Neural cell (in vitro differentiated cells): ENCODE results near the gene MXD3. TPM values are rescaled to one million over a fixed set of nuclear protein-coding genes. Genes with fewer than 3 reads are reported as not detected.

ENCODE experiments used
- H2AFZ ChIP-seq: fragments of 200-600, 300-800 bp; sonication (generic), shearing (Covaris generic); 2 replicates; pipeline ENCODE4 v1.6.0; 2014; ENCODE audit warnings: low read depth, mild to moderate bottlenecking, antibody characterized with exemption, low read length, moderate library complexity
- H3F3A ChIP-seq: fragments of 200-600 bp; shearing (Covaris generic); 2 replicates; pipeline ENCODE4 v1.6.1; 2016; ENCODE audit warnings: mild to moderate bottlenecking, moderate library complexity, mixed read lengths, antibody characterized with exemption, low read length; ENCODE audit not compliant: insufficient read depth, poor library complexity, severe bottlenecking
- H3K27ac ChIP-seq: fragments of 200-600, 300-800 bp; sonication (generic), shearing (Covaris generic); 2 replicates; pipeline ENCODE4 v1.5.1; 2014; ENCODE audit warnings: mild to moderate bottlenecking, low read length, moderate library complexity
- H3K27me3 ChIP-seq: fragments of 300-800, 200-600 bp; sonication (generic), shearing (Covaris generic); 2 replicates; pipeline ENCODE4 v1.6.0; 2014; ENCODE audit warnings: mild to moderate bottlenecking, low read depth, low read length, moderate library complexity; ENCODE audit not compliant: insufficient read depth
- H3K36me3 ChIP-seq: fragments of 300-800, 200-600 bp; sonication (generic), shearing (Covaris generic); 2 replicates; pipeline ENCODE4 v1.5.1; 2014; ENCODE audit warnings: mild to moderate bottlenecking, antibody characterized with exemption, low read length, moderate library complexity; ENCODE audit not compliant: insufficient read depth
- H3K4me2 ChIP-seq: fragments of 300-800, 200-600 bp; sonication (generic), shearing (Covaris generic); 2 replicates; pipeline ENCODE4 v1.6.0; 2014; ENCODE audit warnings: mild to moderate bottlenecking, low read length
- H3K4me3 ChIP-seq: fragments of 300-800, 200-600 bp; sonication (generic), shearing (Covaris generic); 2 replicates; pipeline ENCODE4 v1.5.1; 2014; ENCODE audit warnings: mild to moderate bottlenecking, low read length, moderate library complexity
- H3K79me2 ChIP-seq: fragments of 200-600 bp; shearing (Covaris generic); replicated peaks from 2 replicates; pipeline ENCODE4 v1.6.0; 2014; ENCODE audit warnings: mild to moderate bottlenecking, low read length, moderate library complexity; ENCODE audit not compliant: insufficient read depth
- H3K9ac ChIP-seq: fragments of 300-800, 200-600 bp; sonication (generic), shearing (Covaris generic); 2 replicates; pipeline ENCODE4 v1.6.1; 2016; ENCODE audit warnings: mild to moderate bottlenecking, low read length, mixed read lengths
- H3K9me2 ChIP-seq: fragments of 200-600 bp; shearing (Covaris generic); 2 replicates; pipeline ENCODE4 v1.6.1; 2016; ENCODE audit warnings: mild to moderate bottlenecking, low read length, mixed read lengths; ENCODE audit not compliant: insufficient read depth
- H3K9me3 ChIP-seq: fragments of 200-600, 300-800 bp; sonication (generic), shearing (Covaris generic); 2 replicates; pipeline ENCODE4 v1.6.1; 2016; ENCODE audit warnings: mild to moderate bottlenecking, mixed run types, low read length, moderate library complexity, mixed read lengths
- H4K20me1 ChIP-seq: fragments of 200-600 bp; shearing (Covaris generic); 2 replicates; pipeline ENCODE4 v1.6.1; 2016; ENCODE audit warnings: mild to moderate bottlenecking, mixed run types; ENCODE audit not compliant: insufficient read depth
- EP300 ChIP-seq: fragments of 450-650 bp; conservative IDR thresholded peaks from 2 replicates; pipeline ENCODE4 v1.6.1; 2014; ENCODE audit warnings: antibody characterized with exemption, mild to moderate bottlenecking, moderate library complexity; ENCODE audit not compliant: poor library complexity, severe bottlenecking
- EZH2 ChIP-seq: fragments of 200-600, 300-800 bp; shearing (Covaris generic), sonication (generic); IDR thresholded peaks from 2 replicates; pipeline ENCODE4 v1.6.1; 2014; ENCODE audit warnings: antibody characterized with exemption, low read length, borderline replicate concordance, mild to moderate bottlenecking; ENCODE audit not compliant: insufficient read depth, poor library complexity, severe bottlenecking
- MXI1 ChIP-seq: fragments of 450-650 bp; conservative IDR thresholded peaks from 2 replicates; pipeline ENCODE4 v1.6.1; 2014; ENCODE audit warnings: antibody characterized with exemption, mild to moderate bottlenecking; ENCODE audit not compliant: poor library complexity, severe bottlenecking
- POLR2AphosphoS5 ChIP-seq: IDR thresholded peaks from 2 replicates; pipeline ENCODE4 v1.6.1; 2012
- RAD21 ChIP-seq: fragments of 450-650 bp; conservative IDR thresholded peaks from 2 replicates; pipeline ENCODE4 v1.6.1; 2014; ENCODE audit warnings: antibody characterized with exemption, mild to moderate bottlenecking, moderate library complexity
- SMC3 ChIP-seq: fragments of 450-650 bp; conservative IDR thresholded peaks from 2 replicates; pipeline ENCODE4 v1.6.1; 2014; ENCODE audit warnings: antibody characterized with exemption, mild to moderate bottlenecking, moderate library complexity; ENCODE audit not compliant: poor library complexity
- TAF1 ChIP-seq: IDR thresholded peaks from 2 replicates; pipeline ENCODE4 v1.6.1; 2012; ENCODE audit warnings: low read depth
- polyA plus RNA-seq: library from polyadenylated mRNA; depleted of rRNA; stranded (reverse); fragments of >200 nt; gene quantifications from 2 replicates; pipeline ENCODE4 v1.2.3, GENCODE V29; 2014
- TF ChIP-seq, protein P1 (sequence below): fragments of 450-650 bp; IDR thresholded peaks from 2 replicates; pipeline ENCODE4 v1.5.1; 2014; ENCODE audit warnings: antibody characterized with exemption, mild to moderate bottlenecking, moderate library complexity; ENCODE audit not compliant: poor library complexity, severe bottlenecking
- TF ChIP-seq, protein P2 (sequence below): IDR thresholded peaks from 2 replicates; pipeline ENCODE4 v1.6.1; 2012; ENCODE audit warnings: borderline replicate concordance

Gene MXD3
- polyA plus RNA-seq, 1 donor from 2014 or later = 9.3 TPM

DNA sequence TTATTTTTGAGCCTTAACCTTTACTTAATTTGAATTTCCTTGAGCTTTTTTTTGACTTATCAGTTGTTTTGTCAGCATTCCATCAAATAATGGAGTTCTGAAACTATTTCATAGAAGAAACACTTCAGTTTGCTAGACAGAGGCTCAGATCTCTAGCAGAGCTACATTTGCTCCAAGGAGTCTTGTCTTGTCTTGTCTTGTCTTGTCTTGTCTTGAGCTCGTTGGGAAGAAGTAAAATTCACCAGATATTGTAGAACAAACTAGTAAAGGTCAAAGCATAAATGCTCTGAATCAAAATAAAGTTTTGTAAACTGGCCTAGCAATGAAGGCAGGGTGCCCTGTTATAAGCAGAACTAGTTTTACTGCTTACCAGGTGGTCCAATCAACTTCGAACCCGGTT lies 41.7 kb downstream of the MXD3 start:
- H3K27me3 ChIP-seq = no peaks in the 10 kb centered on the region
- H3K79me2 ChIP-seq = no peaks in the 10 kb centered on the region
- no peak overlapping the region for H3K4me2 ChIP-seq
- no peak overlapping the region for H2AFZ ChIP-seq
- H4K20me1 ChIP-seq = no peaks in the 10 kb centered on the region
- H3K9me3 ChIP-seq = no peaks in the 10 kb centered on the region
- no peaks in the 10 kb centered on the region for H3K9me2 ChIP-seq
- H3K9ac ChIP-seq = no peak overlapping the region
- no peaks in the 10 kb centered on the region for H3K36me3 ChIP-seq
- TF ChIP-seq, protein P1, sequence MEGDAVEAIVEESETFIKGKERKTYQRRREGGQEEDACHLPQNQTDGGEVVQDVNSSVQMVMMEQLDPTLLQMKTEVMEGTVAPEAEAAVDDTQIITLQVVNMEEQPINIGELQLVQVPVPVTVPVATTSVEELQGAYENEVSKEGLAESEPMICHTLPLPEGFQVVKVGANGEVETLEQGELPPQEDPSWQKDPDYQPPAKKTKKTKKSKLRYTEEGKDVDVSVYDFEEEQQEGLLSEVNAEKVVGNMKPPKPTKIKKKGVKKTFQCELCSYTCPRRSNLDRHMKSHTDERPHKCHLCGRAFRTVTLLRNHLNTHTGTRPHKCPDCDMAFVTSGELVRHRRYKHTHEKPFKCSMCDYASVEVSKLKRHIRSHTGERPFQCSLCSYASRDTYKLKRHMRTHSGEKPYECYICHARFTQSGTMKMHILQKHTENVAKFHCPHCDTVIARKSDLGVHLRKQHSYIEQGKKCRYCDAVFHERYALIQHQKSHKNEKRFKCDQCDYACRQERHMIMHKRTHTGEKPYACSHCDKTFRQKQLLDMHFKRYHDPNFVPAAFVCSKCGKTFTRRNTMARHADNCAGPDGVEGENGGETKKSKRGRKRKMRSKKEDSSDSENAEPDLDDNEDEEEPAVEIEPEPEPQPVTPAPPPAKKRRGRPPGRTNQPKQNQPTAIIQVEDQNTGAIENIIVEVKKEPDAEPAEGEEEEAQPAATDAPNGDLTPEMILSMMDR = no peak
- TF ChIP-seq POLR2AphosphoS5 (no peak), EP300 (no peak), MXI1 (no peak), SMC3 (no peak), EZH2 (no peak), RAD21 (no peak), TAF1 (no peak)
- TF ChIP-seq, protein P2, sequence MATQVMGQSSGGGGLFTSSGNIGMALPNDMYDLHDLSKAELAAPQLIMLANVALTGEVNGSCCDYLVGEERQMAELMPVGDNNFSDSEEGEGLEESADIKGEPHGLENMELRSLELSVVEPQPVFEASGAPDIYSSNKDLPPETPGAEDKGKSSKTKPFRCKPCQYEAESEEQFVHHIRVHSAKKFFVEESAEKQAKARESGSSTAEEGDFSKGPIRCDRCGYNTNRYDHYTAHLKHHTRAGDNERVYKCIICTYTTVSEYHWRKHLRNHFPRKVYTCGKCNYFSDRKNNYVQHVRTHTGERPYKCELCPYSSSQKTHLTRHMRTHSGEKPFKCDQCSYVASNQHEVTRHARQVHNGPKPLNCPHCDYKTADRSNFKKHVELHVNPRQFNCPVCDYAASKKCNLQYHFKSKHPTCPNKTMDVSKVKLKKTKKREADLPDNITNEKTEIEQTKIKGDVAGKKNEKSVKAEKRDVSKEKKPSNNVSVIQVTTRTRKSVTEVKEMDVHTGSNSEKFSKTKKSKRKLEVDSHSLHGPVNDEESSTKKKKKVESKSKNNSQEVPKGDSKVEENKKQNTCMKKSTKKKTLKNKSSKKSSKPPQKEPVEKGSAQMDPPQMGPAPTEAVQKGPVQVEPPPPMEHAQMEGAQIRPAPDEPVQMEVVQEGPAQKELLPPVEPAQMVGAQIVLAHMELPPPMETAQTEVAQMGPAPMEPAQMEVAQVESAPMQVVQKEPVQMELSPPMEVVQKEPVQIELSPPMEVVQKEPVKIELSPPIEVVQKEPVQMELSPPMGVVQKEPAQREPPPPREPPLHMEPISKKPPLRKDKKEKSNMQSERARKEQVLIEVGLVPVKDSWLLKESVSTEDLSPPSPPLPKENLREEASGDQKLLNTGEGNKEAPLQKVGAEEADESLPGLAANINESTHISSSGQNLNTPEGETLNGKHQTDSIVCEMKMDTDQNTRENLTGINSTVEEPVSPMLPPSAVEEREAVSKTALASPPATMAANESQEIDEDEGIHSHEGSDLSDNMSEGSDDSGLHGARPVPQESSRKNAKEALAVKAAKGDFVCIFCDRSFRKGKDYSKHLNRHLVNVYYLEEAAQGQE = no peak
- no peak overlapping the region for H3K4me3 ChIP-seq
- no peaks in the 10 kb centered on the region for H3F3A ChIP-seq
- H3K27ac ChIP-seq = no peak overlapping the region

DNA sequence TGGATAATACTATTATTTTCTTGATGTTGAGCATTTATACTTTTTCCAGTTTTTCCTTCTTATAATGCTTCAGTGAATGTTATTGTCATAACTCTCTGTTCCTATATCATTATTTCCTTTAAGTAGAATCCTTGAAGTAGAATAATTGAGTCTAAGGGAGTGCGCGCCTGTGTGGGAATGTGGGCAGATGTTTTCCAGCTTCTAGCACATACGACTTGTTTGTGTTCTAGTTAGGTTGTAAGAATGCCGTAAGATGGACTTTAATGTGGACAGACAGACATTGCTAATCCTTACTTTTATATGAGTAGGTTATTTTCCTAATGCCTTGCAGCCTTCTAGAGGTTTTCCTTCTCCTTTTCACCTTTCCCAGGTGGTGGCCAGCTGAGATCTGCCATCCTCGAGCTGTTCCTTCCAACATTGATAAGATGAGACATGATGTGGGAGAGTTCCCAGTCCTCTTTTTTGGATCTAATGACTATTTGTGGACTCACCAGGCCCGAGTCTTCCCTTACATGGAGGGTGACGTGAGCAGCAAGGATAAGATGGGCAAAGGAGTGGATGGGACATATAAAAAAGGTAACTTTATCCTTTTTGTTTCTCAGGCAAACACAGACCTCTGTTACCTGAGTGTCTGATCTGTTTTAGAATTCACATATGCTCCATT lies 42.3 kb downstream of the MXD3 start:
- Histone ChIP-seq H3K36me3 (no peaks in the 10 kb centered on the region), H3K27ac (no peak overlapping the region)
- no peak for TF ChIP-seq POLR2AphosphoS5
- no peak for TF ChIP-seq RAD21
- TF ChIP-seq, protein P2 = no peak
- TF ChIP-seq, protein P1 = no peak
- TF ChIP-seq EP300 = no peak
- no peak for TF ChIP-seq TAF1
- no peak for TF ChIP-seq SMC3
- no peak for TF ChIP-seq EZH2

More for the DNA sequence above, 42.3 kb downstream of the MXD3 start:
- H2AFZ ChIP-seq = no peak overlapping the region
- H3K79me2 ChIP-seq = no peaks in the 10 kb centered on the region
- no peak overlapping the region for H3K4me3 ChIP-seq
- no peaks in the 10 kb centered on the region for H3K9me3 ChIP-seq
- H4K20me1 ChIP-seq = no peaks in the 10 kb centered on the region
- H3K27me3 ChIP-seq = no peaks in the 10 kb centered on the region
- H3K4me2 ChIP-seq = no peak overlapping the region
- H3F3A ChIP-seq = no peaks in the 10 kb centered on the region
- no peaks in the 10 kb centered on the region for H3K9me2 ChIP-seq
- H3K9ac ChIP-seq = no peak overlapping the region
